ENCODE measurements around the gene PLK3. TPM values are rescaled to one million over a fixed set of nuclear protein-coding genes. Genes with fewer than 3 reads are reported as not detected.
"Not testable (repeated sequence)": the region's sequence is repeated elsewhere in the genome, so short reads cannot be mapped to it uniquely, and the experiment has no call there.

Gene PLK3
- total RNA-seq, 1 donor from 2014 or later, result 5.4 TPM

DNA sequence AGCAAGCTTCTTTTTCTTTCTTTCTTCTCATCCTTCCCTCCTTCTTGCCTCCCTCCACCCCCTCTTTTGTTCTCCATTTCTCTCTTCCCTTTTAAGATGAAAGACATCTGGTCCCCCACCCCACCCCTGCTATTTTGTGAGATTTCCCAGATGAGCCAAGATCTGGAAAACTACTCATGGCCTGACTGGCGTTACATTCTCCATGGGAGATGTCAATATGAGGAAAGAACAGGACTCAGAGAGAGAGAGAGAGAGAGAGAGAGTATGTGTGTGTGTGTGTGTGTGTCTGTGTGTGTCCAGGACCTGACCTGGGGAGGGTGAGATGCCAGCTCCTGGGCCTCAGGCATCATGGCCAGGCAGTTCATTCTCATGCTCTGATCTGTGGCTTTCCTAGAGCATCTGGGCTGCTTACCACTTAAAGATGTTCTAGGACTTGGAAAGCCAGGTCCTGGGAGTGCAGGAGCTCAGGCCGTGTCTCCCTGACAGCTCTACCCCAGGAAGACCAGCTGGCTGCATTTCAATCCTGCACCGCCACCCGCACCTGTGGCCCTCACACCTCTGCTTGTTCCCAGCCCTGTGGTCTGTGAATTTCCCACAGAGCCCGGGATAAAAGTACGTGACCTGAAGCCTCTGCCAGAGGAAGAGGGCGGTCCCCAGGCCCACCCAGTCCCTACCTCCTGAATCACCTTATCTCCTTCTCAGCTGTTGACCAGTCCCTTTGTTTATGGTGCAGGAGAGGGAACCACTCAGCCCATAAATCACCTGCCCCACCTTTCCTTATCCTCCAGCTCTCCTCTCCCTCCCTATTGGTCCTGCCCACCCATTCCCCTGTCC is 9.0 kb upstream of the PLK3 start:
- H3K9me3 ChIP-seq (replicated peaks), result no peaks in the 10 kb centered on the region
- TF ChIP-seq, protein P1, sequence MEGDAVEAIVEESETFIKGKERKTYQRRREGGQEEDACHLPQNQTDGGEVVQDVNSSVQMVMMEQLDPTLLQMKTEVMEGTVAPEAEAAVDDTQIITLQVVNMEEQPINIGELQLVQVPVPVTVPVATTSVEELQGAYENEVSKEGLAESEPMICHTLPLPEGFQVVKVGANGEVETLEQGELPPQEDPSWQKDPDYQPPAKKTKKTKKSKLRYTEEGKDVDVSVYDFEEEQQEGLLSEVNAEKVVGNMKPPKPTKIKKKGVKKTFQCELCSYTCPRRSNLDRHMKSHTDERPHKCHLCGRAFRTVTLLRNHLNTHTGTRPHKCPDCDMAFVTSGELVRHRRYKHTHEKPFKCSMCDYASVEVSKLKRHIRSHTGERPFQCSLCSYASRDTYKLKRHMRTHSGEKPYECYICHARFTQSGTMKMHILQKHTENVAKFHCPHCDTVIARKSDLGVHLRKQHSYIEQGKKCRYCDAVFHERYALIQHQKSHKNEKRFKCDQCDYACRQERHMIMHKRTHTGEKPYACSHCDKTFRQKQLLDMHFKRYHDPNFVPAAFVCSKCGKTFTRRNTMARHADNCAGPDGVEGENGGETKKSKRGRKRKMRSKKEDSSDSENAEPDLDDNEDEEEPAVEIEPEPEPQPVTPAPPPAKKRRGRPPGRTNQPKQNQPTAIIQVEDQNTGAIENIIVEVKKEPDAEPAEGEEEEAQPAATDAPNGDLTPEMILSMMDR (IDR thresholded peaks at IDR 0.05; ENCODE audit: borderline replicate concordance), result no peak
- no peak overlapping the region for H3K27ac ChIP-seq (replicated peaks)
- H3K27me3 ChIP-seq (ENCODE audit: low read depth), result no peaks in the 10 kb centered on the region
- no peak overlapping the region for H3K4me3 ChIP-seq
- no peaks in the 10 kb centered on the region for H3K36me3 ChIP-seq
- no peak for DNase-seq
- peaks cover 5% of the 10 kb centered on the region for H3K4me1 ChIP-seq
- intact Hi-C loops (cut with micrococcal nuclease), result no loop called here

DNA sequence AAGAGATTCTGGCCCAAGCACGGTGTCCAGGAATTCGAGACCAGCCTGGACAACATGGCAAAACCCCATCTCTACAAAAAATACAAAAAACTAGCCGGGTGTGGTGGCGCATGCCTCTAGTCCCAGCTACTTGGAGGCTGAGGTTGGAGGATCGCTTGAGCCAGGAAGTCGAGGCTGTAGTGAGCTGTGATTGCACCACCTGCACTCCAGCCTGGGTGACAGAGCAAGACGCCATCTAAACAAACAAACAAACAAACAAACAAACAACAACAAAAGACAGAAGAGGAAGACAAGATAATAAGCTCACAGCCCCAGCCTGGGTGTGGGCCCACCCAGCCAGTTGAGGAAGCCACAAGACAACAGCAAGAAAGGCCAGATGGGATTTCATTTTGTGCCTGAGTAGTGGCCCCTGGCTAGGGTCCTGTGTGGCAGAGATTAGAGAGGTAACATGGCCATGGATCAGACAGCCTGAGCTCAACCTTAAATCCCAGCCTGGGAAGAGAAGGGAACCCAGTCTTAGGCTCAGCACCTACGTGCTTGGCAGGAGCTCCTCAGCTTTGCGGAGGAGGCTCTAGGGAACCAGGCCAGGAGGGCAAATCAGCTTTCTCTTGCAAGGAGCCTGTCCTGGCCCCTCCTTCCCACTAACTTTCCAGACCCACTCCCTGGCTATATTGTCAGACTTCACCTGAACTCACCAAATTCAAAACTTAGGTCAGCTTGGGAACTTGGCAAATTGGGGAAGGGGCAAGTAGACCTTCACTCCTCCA is 7.3 kb upstream of the PLK3 start:
- H3K27me3 ChIP-seq (ENCODE audit: low read depth), result no peaks in the 10 kb centered on the region
- H3K4me1 ChIP-seq, result no peaks in the 10 kb centered on the region
- no peaks in the 10 kb centered on the region for H3K9me3 ChIP-seq (replicated peaks)
- intact Hi-C loops (cut with micrococcal nuclease), result no loop called here
- DNase-seq, result no peak
- H3K4me3 ChIP-seq, result no peak overlapping the region
- H3K36me3 ChIP-seq, result no peaks in the 10 kb centered on the region
- TF ChIP-seq, protein P1 (IDR thresholded peaks at IDR 0.05; ENCODE audit: borderline replicate concordance), result no peak
- H3K27ac ChIP-seq (replicated peaks), result no peak overlapping the region

DNA sequence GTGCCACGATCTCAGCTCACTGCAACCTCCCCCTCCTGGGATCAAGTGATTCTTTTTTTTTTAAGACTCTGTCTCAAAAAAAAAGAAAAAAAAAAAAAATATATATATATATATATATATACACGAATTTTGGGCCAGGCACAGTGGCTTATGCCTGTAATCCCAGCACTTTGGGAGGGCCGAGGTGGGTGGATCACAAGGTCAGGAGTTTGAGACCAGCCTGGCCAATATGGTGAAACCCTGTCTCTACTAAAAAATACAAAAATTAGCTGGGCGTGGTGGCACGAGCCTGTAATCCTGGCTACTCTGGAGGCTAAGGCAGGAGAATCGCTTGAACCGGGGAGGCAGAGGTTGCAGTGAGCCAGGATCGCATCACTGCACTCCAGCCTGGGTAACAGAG is 2.3 kb upstream of the PLK3 start:
- intact Hi-C loops (cut with micrococcal nuclease); H3K4me3 ChIP-seq; H3K9me3 ChIP-seq (replicated peaks); DNase-seq; H3K27ac ChIP-seq (replicated peaks); H3K36me3 ChIP-seq; H3K27me3 ChIP-seq (ENCODE audit: low read depth): not testable (repeated sequence)
- H3K4me1 ChIP-seq, result peaks cover 32% of the 10 kb centered on the region

DNA sequence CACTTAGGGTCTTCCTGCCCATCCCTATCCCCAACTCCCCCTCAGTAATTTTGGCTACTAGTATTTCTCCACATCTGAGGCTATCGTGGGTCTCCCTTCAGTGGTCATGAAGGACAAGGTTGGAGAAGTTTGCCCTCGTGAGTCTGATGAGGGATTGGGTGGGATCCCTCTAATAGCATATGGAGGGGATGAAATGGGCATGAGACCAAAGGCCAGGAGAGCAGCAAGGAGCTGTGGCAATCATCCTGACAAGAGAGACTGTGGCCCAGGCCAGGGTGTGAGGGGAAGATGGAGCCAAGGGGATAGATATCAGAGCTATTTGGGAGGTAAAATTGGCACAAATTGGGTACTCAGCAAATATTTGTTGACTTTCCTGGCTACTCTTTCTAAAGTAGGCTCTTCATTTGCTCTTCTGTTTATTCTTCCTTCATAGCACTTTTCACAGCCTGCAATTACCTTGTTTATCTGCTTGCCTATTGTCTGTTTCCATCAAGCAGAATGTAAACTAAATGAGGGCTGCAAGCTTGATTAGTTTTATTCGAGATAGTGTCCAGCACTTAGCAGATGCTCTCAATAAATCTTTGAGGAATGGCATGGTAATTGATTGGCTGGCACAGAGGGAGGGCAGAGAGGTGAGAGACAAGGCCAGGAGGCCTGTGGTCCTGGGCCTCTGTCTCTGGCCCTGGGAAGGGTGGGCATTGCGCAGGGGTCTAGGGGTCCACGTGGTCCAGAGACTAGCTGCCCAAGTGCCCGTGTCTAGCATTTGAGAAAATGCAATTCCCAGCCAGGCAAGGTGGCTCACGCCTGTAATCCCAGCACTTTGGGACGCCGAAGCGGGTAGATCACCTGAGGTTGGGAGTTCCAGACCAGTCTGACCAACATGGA is 1.5 kb upstream of the PLK3 start:
- peaks cover 41% of the 10 kb centered on the region for H3K4me1 ChIP-seq
- intact Hi-C loops (cut with micrococcal nuclease), result no loop called here
- no peaks in the 10 kb centered on the region for H3K9me3 ChIP-seq (replicated peaks)
- H3K36me3 ChIP-seq, result peaks cover 12% of the 10 kb centered on the region
- TF ChIP-seq, protein P1 (IDR thresholded peaks at IDR 0.05; ENCODE audit: borderline replicate concordance), result no peak
- H3K4me3 ChIP-seq, result no peak overlapping the region
- peak overlapping the region; percentile 100 for H3K27ac ChIP-seq (replicated peaks)
- DNase-seq, result peak; percentile 19
- H3K27me3 ChIP-seq (ENCODE audit: low read depth), result no peaks in the 10 kb centered on the region

DNA sequence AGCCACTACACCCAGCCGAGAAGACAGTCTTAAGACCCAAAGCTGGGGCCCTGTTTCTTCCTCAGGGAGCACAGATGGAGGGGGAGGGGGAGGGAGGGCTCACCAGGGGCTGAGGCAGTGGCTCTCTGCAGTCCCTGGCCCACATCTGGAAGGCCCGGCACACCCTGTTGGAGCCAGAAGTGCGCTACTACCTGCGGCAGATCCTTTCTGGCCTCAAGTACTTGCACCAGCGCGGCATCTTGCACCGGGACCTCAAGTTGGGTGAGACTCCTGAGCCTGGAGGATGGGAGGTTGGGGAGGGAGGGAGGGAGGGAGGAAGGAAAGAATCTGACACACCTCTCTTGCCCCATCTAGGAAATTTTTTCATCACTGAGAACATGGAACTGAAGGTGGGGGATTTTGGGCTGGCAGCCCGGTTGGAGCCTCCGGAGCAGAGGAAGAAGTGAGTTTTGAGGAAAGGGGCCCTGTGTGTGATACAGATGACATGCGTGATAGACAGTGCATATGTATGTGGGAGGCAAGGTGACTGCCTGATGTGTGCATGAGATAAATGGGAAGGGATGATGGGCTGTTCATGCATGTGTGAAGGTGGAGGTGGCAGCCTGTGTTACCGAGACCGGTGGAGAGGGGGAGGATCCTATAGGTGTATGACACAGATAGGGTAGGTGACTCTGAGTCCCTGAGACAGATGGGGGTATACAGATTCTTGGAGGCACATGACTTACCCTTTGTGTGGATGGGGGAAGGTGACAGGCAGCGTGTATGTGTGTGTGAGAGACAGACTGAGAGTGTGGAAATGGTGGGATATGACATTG is 1.5 kb downstream of the PLK3 start:
- Histone ChIP-seq H3K4me1 (peaks cover 70% of the 10 kb centered on the region), H3K27ac (replicated peaks) (peak overlapping the region; percentile 100), H3K4me3 (peak overlapping the region; percentile 98), H3K27me3 (ENCODE audit: low read depth) (no peaks in the 10 kb centered on the region), H3K36me3 (peaks cover 42% of the 10 kb centered on the region), H3K9me3 (replicated peaks) (no peaks in the 10 kb centered on the region)
- intact Hi-C loops (cut with micrococcal nuclease), result no loop called here
- TF ChIP-seq, protein P1 (IDR thresholded peaks at IDR 0.05; ENCODE audit: borderline replicate concordance), result no peak
- DNase-seq, result peak; percentile 20
